ENCODE data around the gene GSG1L.

DNA sequence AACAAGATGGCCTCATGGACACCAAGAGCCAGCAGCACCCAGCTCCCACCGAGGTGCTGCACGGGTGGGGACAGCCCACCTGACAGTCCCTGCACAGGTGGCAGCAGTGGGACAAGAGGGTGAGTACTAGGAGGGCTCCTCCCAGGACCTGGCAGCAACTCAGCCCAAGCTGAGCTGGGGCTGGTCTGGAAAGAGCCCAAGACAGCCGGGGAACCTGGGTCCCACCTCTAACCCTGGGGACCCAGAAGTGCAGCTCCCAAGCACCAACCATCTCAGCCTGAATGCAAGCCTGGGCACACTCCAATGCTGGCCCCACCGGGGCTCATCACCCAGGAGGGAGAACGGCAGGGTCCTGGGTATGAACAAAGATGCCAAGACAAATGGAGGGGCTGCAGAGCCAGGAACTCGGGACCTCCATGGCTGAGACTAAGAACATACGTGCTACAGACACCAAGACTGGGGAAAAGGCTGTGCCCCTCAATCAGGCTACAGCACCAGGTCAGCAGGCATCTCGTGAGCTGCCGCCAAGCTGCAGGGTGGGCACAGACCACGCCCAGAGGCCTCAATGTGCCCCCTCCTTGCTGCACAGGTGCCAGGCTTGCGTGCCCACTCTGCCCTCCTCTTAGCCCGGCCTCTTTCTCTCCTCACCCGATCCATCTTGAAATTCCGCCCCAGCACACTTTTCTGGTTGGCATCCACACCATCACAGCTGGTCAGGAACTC, 37.5 kb upstream of the GSG1L start:
- no peak for TF ChIP-seq POLR2A (IDR thresholded peaks at IDR 0.05)
- TF ChIP-seq, protein P1, sequence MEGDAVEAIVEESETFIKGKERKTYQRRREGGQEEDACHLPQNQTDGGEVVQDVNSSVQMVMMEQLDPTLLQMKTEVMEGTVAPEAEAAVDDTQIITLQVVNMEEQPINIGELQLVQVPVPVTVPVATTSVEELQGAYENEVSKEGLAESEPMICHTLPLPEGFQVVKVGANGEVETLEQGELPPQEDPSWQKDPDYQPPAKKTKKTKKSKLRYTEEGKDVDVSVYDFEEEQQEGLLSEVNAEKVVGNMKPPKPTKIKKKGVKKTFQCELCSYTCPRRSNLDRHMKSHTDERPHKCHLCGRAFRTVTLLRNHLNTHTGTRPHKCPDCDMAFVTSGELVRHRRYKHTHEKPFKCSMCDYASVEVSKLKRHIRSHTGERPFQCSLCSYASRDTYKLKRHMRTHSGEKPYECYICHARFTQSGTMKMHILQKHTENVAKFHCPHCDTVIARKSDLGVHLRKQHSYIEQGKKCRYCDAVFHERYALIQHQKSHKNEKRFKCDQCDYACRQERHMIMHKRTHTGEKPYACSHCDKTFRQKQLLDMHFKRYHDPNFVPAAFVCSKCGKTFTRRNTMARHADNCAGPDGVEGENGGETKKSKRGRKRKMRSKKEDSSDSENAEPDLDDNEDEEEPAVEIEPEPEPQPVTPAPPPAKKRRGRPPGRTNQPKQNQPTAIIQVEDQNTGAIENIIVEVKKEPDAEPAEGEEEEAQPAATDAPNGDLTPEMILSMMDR (IDR thresholded peaks at IDR 0.05) = no peak
